Activated CD8-positive, alpha-beta T cell treated with anti-CD3 and anti-CD28 coated beads for 36 hours (primary cell): ENCODE data around the gene UBE2C. TPM values are rescaled to one million over a fixed set of nuclear protein-coding genes. Genes with fewer than 3 reads are reported as not detected.

Source experiments
- ATAC-seq: fragments of 200-7000 bp; cut with Tn5 transposase; one replicate; pipeline ENCODE4 v1.10.0; 2021; ENCODE audit warnings: mild to moderate bottlenecking, moderate library complexity
- CTCF ChIA-PET: fragments of 350-600 bp; sonication (Branson Sonifier 250); formaldehyde crosslinking; loops from one replicate; lab custom pipeline; 2021; ENCODE audit warnings: antibody characterized with exemption; lab: Charles Lee
- POLR2A ChIA-PET: fragments of 350-600 bp; sonication (Branson Sonifier 250); formaldehyde crosslinking; loops from one replicate; lab custom pipeline; 2021; ENCODE audit warnings: antibody characterized with exemption; lab: Charles Lee
- DNase-seq: peaks from one replicate; pipeline ENCODE4 v3.0.0-alpha.2; 2020
- H3K27ac Mint-ChIP-seq: one replicate; pipeline ENCODE4 v1.8.0; 2021; ENCODE audit warnings: mild to moderate bottlenecking, mixed read lengths
- H3K27me3 Mint-ChIP-seq: one replicate; pipeline ENCODE4 v1.8.0; 2021; ENCODE audit warnings: mixed read lengths
- H3K36me3 Mint-ChIP-seq: one replicate; pipeline ENCODE4 v1.8.0; 2021; ENCODE audit warnings: low read depth, mixed read lengths
- H3K4me1 Mint-ChIP-seq: one replicate; pipeline ENCODE4 v1.8.0; 2021; ENCODE audit warnings: low read depth, mixed read lengths
- H3K4me3 Mint-ChIP-seq: one replicate; pipeline ENCODE4 v1.8.0; 2021; ENCODE audit warnings: mild to moderate bottlenecking, moderate library complexity, mixed read lengths
- H3K9me3 Mint-ChIP-seq: one replicate; pipeline ENCODE4 v1.8.0; 2021; ENCODE audit warnings: mixed read lengths
- CTCF ChIP-seq: fragments of 200-600 bp; IDR thresholded peaks from one replicate; pipeline ENCODE4 v1.8.0; 2022; ENCODE audit warnings: antibody characterized with exemption, mild to moderate bottlenecking
- intact Hi-C: fragments of 100-400 bp; cut with micrococcal nuclease; formaldehyde crosslinking; loops from one replicate; pipeline ENCODE4 v1.10.0; 2022
- total RNA-seq, 2 experiments: library from RNA; stranded (reverse); gene quantifications; one replicate each; pipeline ENCODE4 v1.2.3, GENCODE V29; 2021

Gene UBE2C
- total RNA-seq, 2 experiments from 2014 or later: 149 to 151 TPM

- peaks cover 13% of the 10 kb centered on the region for H3K36me3 Mint-ChIP-seq
- no peaks in the 10 kb centered on the region for H3K27me3 Mint-ChIP-seq
- H3K27ac Mint-ChIP-seq: no peak overlapping the region
- intact Hi-C loops: no loop called here
- ChIA-PET POLR2A (interaction anchor here (1.1 kb wide), 1 partner anchor 39 kb away, joined by 3 read pairs; the partner anchor contains the start of gene UBE2C), CTCF (interaction anchor here (1.0 kb wide), 1 partner anchor 46 kb away, joined by 4 read pairs; no protein-coding TSS in a partner anchor)
- no peaks in the 10 kb centered on the region for H3K9me3 Mint-ChIP-seq
- H3K4me3 Mint-ChIP-seq: no peak overlapping the region
- peaks cover 27% of the 10 kb centered on the region for H3K4me1 Mint-ChIP-seq
- no peak for DNase-seq
- no peak for ATAC-seq
- TF ChIP-seq CTCF: no peak
Measured at GRCh38 chr20:45851501-45851900, 39.1 kb downstream of the UBE2C start.

GRCh38 chr20:45852326-45852725 lies 39.9 kb downstream of the UBE2C start:
- ATAC-seq (no peak), DNase-seq (no peak)
- no peak for TF ChIP-seq CTCF
- Mint-ChIP-seq H3K4me3 (no peak overlapping the region), H3K36me3 (peaks cover 12% of the 10 kb centered on the region), H3K27ac (no peak overlapping the region), H3K27me3 (no peaks in the 10 kb centered on the region), H3K9me3 (no peaks in the 10 kb centered on the region), H3K4me1 (peaks cover 28% of the 10 kb centered on the region)
- ChIA-PET CTCF (interaction anchor here (1.0 kb wide), 3 partner anchors 39 to 118 kb away, joined by 3 to 4 read pairs (median 3); no protein-coding TSS in a partner anchor), POLR2A (interaction anchor here (1.1 kb wide), 1 partner anchor 39 kb away, joined by 3 read pairs; the partner anchor contains the start of gene UBE2C)
- intact Hi-C loops: no loop called here

GRCh38 chr20:45853484-45853883 lies 41.0 kb downstream of the UBE2C start:
- no peak for TF ChIP-seq CTCF
- ChIA-PET POLR2A (no interaction called here), CTCF (interaction anchor here (1.0 to 1.1 kb wide), 2 partner anchors 9 to 117 kb away, joined by 3 read pairs; no protein-coding TSS in a partner anchor)
- no peak for DNase-seq
- Mint-ChIP-seq H3K4me3 (no peak overlapping the region), H3K4me1 (peaks cover 33% of the 10 kb centered on the region), H3K36me3 (peaks cover 12% of the 10 kb centered on the region), H3K27ac (no peak overlapping the region), H3K9me3 (no peaks in the 10 kb centered on the region), H3K27me3 (no peaks in the 10 kb centered on the region)
- intact Hi-C loops: no loop called here
- no peak for ATAC-seq

GRCh38 chr20:45857114-45857881 lies 44.9 kb downstream of the UBE2C start, which contains the start of the genes ACOT8 and ZSWIM3:
Gene ACOT8 (minus strand): TSS chr20:45857392. CDS start chr20:45857315, 77 bp downstream.
Gene ZSWIM3 (plus strand): TSS chr20:45857614. CDS start chr20:45857826, 212 bp downstream.
- no peak for TF ChIP-seq CTCF
- H3K27me3 Mint-ChIP-seq: no peaks in the 10 kb centered on the region
- peaks cover 4% of the 10 kb centered on the region for H3K36me3 Mint-ChIP-seq
- ChIA-PET CTCF (interaction anchor here (0.7 to 3.1 kb wide), 6 partner anchors 9 to 564 kb away, joined by 3 to 15 read pairs (median 4); partner anchors contain the start of gene ZSWIM1), POLR2A (interaction anchor here (1.3 to 3.6 kb wide), 8 partner anchors 9 to 115 kb away, joined by 3 to 19 read pairs (median 6); partner anchors contain the start of genes CTSA, NEURL2, UBE2C and ZNF335)
- DNase-seq (peak; percentile 98), ATAC-seq (peak; percentile 96)
- no peaks in the 10 kb centered on the region for H3K9me3 Mint-ChIP-seq
- intact Hi-C loops: loop anchor here (5.0 kb wide), 1 partner anchor 45 kb away; the partner anchor contains the start of gene UBE2C
- peak within 1 kb of the TSS; percentile 97 for H3K4me3 Mint-ChIP-seq
- peaks cover 42% of the 10 kb centered on the region for H3K4me1 Mint-ChIP-seq
- peak within 1 kb of the TSS; percentile 99 for H3K27ac Mint-ChIP-seq
